Esophagus squamous epithelium (tissue), 5 donors: Measurements from ENCODE around the gene C2CD4C. TPM values are rescaled to one million over a fixed set of nuclear protein-coding genes. Genes with fewer than 3 reads are reported as not detected.

Source experiments
- DNase-seq: peaks from one replicate; lab custom pipeline; 2025; lab: John Stamatoyannopoulos, UW
- H3K27ac ChIP-seq, 4 donors: fragments of 200-600 bp; sonication (generic); one replicate each; pipeline ENCODE4 v1.5.1; 2016 to 2019; ENCODE audit warnings: mild to moderate bottlenecking in 1 of 4
- H3K27me3 ChIP-seq, 4 donors: fragments of 200-600 bp; sonication (generic); 1 replicate in 3 of 4; 2 replicates in 1 of 4; pipeline versions ENCODE4 v1.5.1 to v1.6.0; 2017 to 2021; ENCODE audit warnings: antibody characterized with exemption in 1 of 4
- H3K36me3 ChIP-seq, 3 donors: fragments of 200-600 bp; sonication (generic); one replicate each; pipeline ENCODE4 v1.5.1; 2016 to 2019
- H3K4me1 ChIP-seq, 3 donors: fragments of 200-600 bp; sonication (generic); one replicate each; pipeline ENCODE4 v1.5.1; 2017 to 2019
- H3K4me3 ChIP-seq, 4 donors: fragments of 200-600 bp; sonication (generic); 1 replicate in 3 of 4; 2 replicates in 1 of 4; pipeline ENCODE4 v1.5.1; 2016 to 2019; ENCODE audit warnings: mild to moderate bottlenecking in 2 of 4, moderate library complexity in 1 of 4
- H3K9me3 ChIP-seq, 3 donors: fragments of 200-600 bp; sonication (generic); one replicate each; pipeline ENCODE4 v1.5.1; 2016 to 2019
- POLR2A ChIP-seq, 4 donors: fragments of 450-650 bp; IDR thresholded peaks; one replicate each; pipeline ENCODE4 v1.6.1; 2017; ENCODE audit warnings: antibody characterized with exemption in 4 of 4, mild to moderate bottlenecking in 4 of 4, moderate library complexity in 3 of 4
- WGBS, 2 donors: methylation state at CpG; one replicate each; pipeline ENCODE4 v1.1.5; 2018; 5-methylcytosine and 5-hydroxymethylcytosine counted together
- intact Hi-C: fragments of 100-400 bp; cut with DNase I; formaldehyde crosslinking; loops from one replicate; pipeline ENCODE4 v1.15.0; 2022
- total RNA-seq, 4 donors: library from RNA; depleted of rRNA; stranded (reverse); fragments of >200 nt; gene quantifications; one replicate each; pipeline ENCODE4 v1.1.0, GENCODE V29; 2016
- TF ChIP-seq, protein P1 (sequence below), 6 experiments: fragments of 450-650 bp in 4 of 6; fragments of 200-600 bp in 2 of 6; sonication (generic) in 2 of 6; IDR thresholded peaks; one replicate each; pipeline ENCODE4 v1.5.1; 2016 to 2019; ENCODE audit warnings: antibody characterized with exemption in 6 of 6, mild to moderate bottlenecking in 4 of 6, moderate library complexity in 4 of 6
- donor health status: DM: yes; HTN: yes; CAD: no.

C2CD4C gene
- total RNA-seq, 4 donors from 2014 or later, result 0.15 to 1.1 (median 0.45) TPM

DNA sequence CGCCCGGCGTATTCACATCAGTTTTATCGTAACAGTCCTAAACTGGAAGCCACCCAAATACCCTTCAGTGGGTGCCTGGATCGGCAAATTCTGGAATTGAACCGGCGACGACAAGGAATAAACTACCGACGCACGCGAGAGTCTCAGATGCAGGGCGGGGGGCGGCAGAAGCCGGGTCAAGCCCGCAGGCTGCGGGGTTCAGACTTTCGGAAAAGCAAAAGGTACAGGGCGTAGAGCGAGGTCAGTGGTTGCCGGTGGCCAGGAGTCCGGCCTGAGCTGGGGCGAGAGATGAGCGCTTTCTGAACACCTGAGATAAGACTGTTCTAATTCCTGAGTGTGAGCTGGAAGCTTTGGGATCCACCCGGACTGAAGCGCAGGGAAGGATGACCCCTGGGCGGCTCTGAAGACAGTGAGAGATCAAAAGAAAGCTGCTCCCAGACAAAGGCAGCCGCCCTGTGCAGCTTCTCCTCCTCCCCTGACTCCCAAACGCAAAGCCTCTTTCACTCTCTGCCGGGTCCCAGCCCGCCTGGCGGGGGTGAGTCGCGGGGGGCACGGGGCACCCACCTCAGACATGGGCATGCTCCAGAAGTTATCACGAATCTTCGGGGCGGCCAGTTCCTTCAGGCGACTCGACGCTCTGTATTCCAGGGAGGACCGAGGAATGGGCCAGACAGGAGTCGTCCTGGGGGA, 38.2 kb downstream of the C2CD4C start:
- Histone ChIP-seq H3K36me3 (no peaks in the 10 kb centered on the region), H3K4me3 (no peak overlapping the region), H3K9me3 (no peaks in the 10 kb centered on the region), H3K27ac (no peak overlapping the region), H3K4me1 (peaks cover 8 to 42% (median 17%) of the 10 kb centered on the region in 3 donors), H3K27me3 (peaks cover 0 to 81% (median 0%) of the 10 kb centered on the region in 4 donors)
- TF ChIP-seq, protein P1, sequence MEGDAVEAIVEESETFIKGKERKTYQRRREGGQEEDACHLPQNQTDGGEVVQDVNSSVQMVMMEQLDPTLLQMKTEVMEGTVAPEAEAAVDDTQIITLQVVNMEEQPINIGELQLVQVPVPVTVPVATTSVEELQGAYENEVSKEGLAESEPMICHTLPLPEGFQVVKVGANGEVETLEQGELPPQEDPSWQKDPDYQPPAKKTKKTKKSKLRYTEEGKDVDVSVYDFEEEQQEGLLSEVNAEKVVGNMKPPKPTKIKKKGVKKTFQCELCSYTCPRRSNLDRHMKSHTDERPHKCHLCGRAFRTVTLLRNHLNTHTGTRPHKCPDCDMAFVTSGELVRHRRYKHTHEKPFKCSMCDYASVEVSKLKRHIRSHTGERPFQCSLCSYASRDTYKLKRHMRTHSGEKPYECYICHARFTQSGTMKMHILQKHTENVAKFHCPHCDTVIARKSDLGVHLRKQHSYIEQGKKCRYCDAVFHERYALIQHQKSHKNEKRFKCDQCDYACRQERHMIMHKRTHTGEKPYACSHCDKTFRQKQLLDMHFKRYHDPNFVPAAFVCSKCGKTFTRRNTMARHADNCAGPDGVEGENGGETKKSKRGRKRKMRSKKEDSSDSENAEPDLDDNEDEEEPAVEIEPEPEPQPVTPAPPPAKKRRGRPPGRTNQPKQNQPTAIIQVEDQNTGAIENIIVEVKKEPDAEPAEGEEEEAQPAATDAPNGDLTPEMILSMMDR (IDR thresholded peaks at IDR 0.05), result no peak
- TF ChIP-seq POLR2A (IDR thresholded peaks at IDR 0.05), result no peak
- WGBS, 2 donors, result 91% methylated on average over 24 to 29 of the region's 43 CpGs
- no peak for DNase-seq
- intact Hi-C loops, result no loop called here

DNA sequence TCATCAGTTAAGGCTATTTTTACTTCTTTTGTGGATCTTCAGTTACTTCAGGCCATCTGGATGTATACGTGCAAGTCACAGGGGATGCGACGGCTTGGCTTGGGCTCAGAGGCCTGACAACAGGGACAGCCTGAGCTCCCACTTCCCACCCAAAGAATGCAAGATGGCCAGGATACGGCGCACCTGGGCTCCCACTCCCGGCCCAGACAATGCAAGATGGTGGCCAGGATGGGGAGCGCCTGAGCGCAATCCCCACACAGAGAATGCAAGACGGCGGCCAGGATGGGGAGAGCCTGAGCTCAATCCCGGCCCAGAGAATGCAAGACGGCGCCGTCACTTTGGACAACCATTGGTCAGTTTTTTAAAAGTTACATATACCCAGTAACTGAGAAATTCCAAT, 39.1 kb downstream of the C2CD4C start:
- TF ChIP-seq, protein P1 (IDR thresholded peaks at IDR 0.05), result no peak
- no peak for TF ChIP-seq POLR2A (IDR thresholded peaks at IDR 0.05)
- Histone ChIP-seq H3K36me3 (no peaks in the 10 kb centered on the region), H3K4me1 (peaks cover 6 to 34% (median 15%) of the 10 kb centered on the region in 3 donors), H3K27me3 (peaks cover 0 to 79% (median 0%) of the 10 kb centered on the region in 4 donors), H3K4me3 (no peak overlapping the region), H3K27ac (no peak overlapping the region), H3K9me3 (no peaks in the 10 kb centered on the region)
- no peak for DNase-seq
- intact Hi-C loops, result no loop called here
- WGBS, 2 donors, result 91 to 94% methylated on average over 11 to 12 of the region's 14 CpGs

DNA sequence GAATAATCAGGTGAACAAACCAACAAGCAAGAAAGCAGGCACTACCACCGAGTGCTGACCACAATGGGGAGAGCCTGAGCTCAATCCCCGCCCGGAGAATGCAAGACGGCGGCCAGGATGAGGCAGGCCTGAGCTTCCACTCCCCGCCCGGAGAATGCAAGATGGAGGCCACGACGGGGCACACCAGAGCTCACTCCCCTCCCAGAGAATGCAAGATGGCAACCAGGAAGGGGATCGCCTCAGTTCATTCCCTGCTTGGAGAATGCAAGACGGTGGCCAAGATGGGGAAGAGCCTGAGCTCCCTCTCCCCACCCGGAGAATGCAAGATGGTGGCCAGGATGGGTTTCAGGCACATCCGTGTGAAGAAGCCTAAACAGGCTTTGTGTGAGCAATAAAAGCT, 39.7 kb downstream of the C2CD4C start:
- H3K9me3 ChIP-seq, result no peaks in the 10 kb centered on the region
- no peaks in the 10 kb centered on the region for H3K36me3 ChIP-seq
- no peak overlapping the region for H3K4me3 ChIP-seq
- DNase-seq, result no peak
- WGBS, 2 donors, result 89 to 92% methylated on average over 13 of the region's 13 CpGs
- peaks cover under 1 to 28% (median 9%) of the 10 kb centered on the region in 3 donors for H3K4me1 ChIP-seq
- TF ChIP-seq, protein P1 (IDR thresholded peaks at IDR 0.05), result no peak
- TF ChIP-seq POLR2A (IDR thresholded peaks at IDR 0.05), result no peak
- intact Hi-C loops, result no loop called here
- H3K27me3 ChIP-seq, result peaks cover 0 to 79% (median 0%) of the 10 kb centered on the region in 4 donors
- H3K27ac ChIP-seq, result no peak overlapping the region

DNA sequence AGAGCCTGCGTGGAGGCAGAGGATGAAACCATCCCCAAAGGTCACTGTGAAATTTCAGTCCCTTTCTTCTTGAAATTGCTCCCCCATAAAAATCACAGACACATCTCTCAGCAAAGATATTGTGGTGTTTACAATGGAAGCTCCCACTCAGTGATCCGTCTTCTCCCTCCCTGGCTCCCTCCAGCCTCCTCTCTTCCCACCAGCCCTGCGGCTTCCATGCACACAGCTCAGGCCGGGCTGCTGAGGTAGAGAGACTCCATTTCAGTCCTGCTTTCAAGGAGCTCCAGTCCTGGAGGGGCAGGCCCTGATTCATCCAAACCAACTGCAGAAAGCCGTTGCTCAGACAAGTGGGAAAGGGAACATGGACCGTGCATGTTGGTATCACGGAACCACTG, 40.3 kb downstream of the C2CD4C start:
- intact Hi-C loops, result no loop called here
- TF ChIP-seq POLR2A (IDR thresholded peaks at IDR 0.05), result no peak
- TF ChIP-seq, protein P1 (IDR thresholded peaks at IDR 0.05), result no peak
- H3K27me3 ChIP-seq, result peaks cover 0 to 74% (median 0%) of the 10 kb centered on the region in 4 donors
- H3K36me3 ChIP-seq, result no peaks in the 10 kb centered on the region
- H3K4me3 ChIP-seq, result no peak overlapping the region
- no peak overlapping the region for H3K27ac ChIP-seq
- no peak for DNase-seq
- peaks cover 0 to 21% (median 5%) of the 10 kb centered on the region in 3 donors for H3K4me1 ChIP-seq
- no peaks in the 10 kb centered on the region for H3K9me3 ChIP-seq
- WGBS, 2 donors, result 72 to 76% methylated on average over 5 to 7 of the region's 7 CpGs

DNA sequence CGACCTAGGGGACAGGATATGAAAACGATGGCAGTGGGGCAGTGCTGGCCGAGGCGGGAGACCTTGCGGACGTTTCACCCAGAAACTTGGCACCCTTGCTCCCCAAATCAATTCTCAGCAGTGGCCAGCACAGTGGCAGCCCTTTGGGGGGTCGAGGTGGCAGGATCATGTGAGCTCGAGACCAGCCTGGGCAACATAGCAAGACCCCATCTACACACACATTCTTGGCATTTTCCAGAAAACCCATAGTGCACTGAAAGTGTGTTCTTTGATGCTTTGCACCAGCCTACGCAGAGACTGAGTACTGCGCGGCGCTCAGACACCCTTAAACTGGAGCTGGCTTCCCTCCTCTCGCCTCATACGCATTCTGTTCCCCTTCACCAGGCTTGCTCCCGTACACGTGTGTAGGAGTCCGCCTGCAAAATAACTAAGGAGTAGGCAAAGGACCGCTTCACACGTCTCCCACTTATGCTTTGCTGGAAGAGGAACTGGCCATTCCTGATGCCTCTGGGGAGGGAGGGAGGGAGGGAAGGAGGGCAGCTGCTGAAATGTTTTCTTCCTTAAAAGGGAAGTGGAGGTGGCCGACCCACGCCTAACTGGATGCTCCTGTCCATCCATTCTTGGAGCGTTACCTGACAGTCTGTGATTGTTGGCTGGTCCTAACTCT, 40.9 kb downstream of the C2CD4C start:
- DNase-seq, result no peak
- no peak for TF ChIP-seq POLR2A (IDR thresholded peaks at IDR 0.05)
- TF ChIP-seq, protein P1 (IDR thresholded peaks at IDR 0.05), result no peak
- Histone ChIP-seq H3K9me3 (no peaks in the 10 kb centered on the region), H3K27me3 (peaks cover 0 to 69% (median 0%) of the 10 kb centered on the region in 4 donors), H3K36me3 (no peaks in the 10 kb centered on the region), H3K27ac (no peak overlapping the region), H3K4me1 (peaks cover 0 to 16% (median 5%) of the 10 kb centered on the region in 3 donors), H3K4me3 (no peak overlapping the region)
- intact Hi-C loops, result no loop called here
- 69 to 71% methylated on average over 14 to 19 of the region's 22 CpGs for WGBS, 2 donors
